Colonic mucosa (tissue), 4 donors: ENCODE data around the gene RAMACL. TPM values are rescaled to one million over a fixed set of nuclear protein-coding genes. Genes with fewer than 3 reads are reported as not detected.

Experiments used
- DNase-seq: peaks from one replicate; pipeline ENCODE4 v3.0.0-alpha.2; 2020
- H3K27ac ChIP-seq: fragments of 200-600 bp; one replicate; pipeline ENCODE4 v1.8.0; 2021
- H3K27me3 ChIP-seq: fragments of 200-600 bp; one replicate; pipeline ENCODE4 v1.8.0; 2021
- H3K36me3 ChIP-seq: fragments of 200-600 bp; one replicate; pipeline ENCODE4 v1.8.0; 2021
- H3K4me1 ChIP-seq: fragments of 200-600 bp; one replicate; pipeline ENCODE4 v1.8.0; 2021; ENCODE audit warnings: mild to moderate bottlenecking
- H3K4me3 ChIP-seq: fragments of 200-600 bp; one replicate; pipeline ENCODE4 v1.8.0; 2021
- H3K9ac ChIP-seq, 2 donors: one replicate each; pipeline ENCODE4 v1.7.0; 2013; ENCODE audit warnings: control low read depth in 2 of 2, low read depth in 2 of 2, low read length in 2 of 2
- H3K9me3 ChIP-seq: fragments of 200-600 bp; one replicate; pipeline ENCODE4 v1.8.0; 2021
- CTCF ChIP-seq: fragments of 200-600 bp; IDR thresholded peaks from one replicate; pipeline ENCODE4 v1.8.0; 2022; ENCODE audit warnings: antibody characterized with exemption, mild to moderate bottlenecking
- intact Hi-C: fragments of 100-400 bp; cut with DNase I; formaldehyde crosslinking; loops from one replicate; pipeline ENCODE4 v1.14.1; 2022
- total RNA-seq, 2 donors: library from RNA; stranded (reverse); fragmentation: NEBNext Ultra II Directional in 1 of 2; extraction: Animal tissue kit (Norgen Biotek cat#: 25700) in 1 of 2; gene quantifications; one replicate each; pipeline ENCODE4 v1.2.1, GENCODE V29; 2021
- donor health status: healthy.
- donor health status: DM: no; HTN: no; CAD: no.
- donor health status: DM: no; HTN: no; CAD: no.

RAMACL gene
- total RNA-seq, 2 donors from 2014 or later, result 0.48 to 0.54 TPM

- Histone ChIP-seq H3K9ac (no peak overlapping the region), H3K36me3 (no peaks in the 10 kb centered on the region), H3K27me3 (no peaks in the 10 kb centered on the region), H3K4me3 (no peak overlapping the region), H3K9me3 (no peaks in the 10 kb centered on the region), H3K4me1 (no peaks in the 10 kb centered on the region), H3K27ac (no peak overlapping the region)
- intact Hi-C loops, result no loop called here
- no peak for TF ChIP-seq CTCF
- DNase-seq, result no peak
These were observed 22.7 kb downstream of the RAMACL start for GRCh38 chr6:166563805-166564204.

GRCh38 chr6:166563200-166563599, 23.3 kb downstream of the RAMACL start:
- no peaks in the 10 kb centered on the region for H3K27me3 ChIP-seq
- H3K27ac ChIP-seq, result no peak overlapping the region
- H3K9me3 ChIP-seq, result no peaks in the 10 kb centered on the region
- no peak for TF ChIP-seq CTCF
- no peak overlapping the region for H3K4me3 ChIP-seq
- H3K9ac ChIP-seq, result no peak overlapping the region
- H3K36me3 ChIP-seq, result no peaks in the 10 kb centered on the region
- intact Hi-C loops, result no loop called here
- no peaks in the 10 kb centered on the region for H3K4me1 ChIP-seq
- DNase-seq, result no peak

GRCh38 chr6:166562726-166563125, 23.8 kb downstream of the RAMACL start:
- H3K9ac ChIP-seq, result no peak overlapping the region
- no peak for DNase-seq
- H3K9me3 ChIP-seq, result no peaks in the 10 kb centered on the region
- H3K4me1 ChIP-seq, result no peaks in the 10 kb centered on the region
- TF ChIP-seq CTCF, result no peak
- no peaks in the 10 kb centered on the region for H3K27me3 ChIP-seq
- H3K4me3 ChIP-seq, result no peak overlapping the region
- intact Hi-C loops, result no loop called here
- no peaks in the 10 kb centered on the region for H3K36me3 ChIP-seq
- H3K27ac ChIP-seq, result no peak overlapping the region

GRCh38 chr6:166561771-166562359, 24.6 kb downstream of the RAMACL start:
- no peak for TF ChIP-seq CTCF
- Histone ChIP-seq H3K27me3 (no peaks in the 10 kb centered on the region), H3K4me1 (no peaks in the 10 kb centered on the region), H3K4me3 (no peak overlapping the region), H3K9me3 (no peaks in the 10 kb centered on the region), H3K36me3 (no peaks in the 10 kb centered on the region), H3K9ac (no peak overlapping the region), H3K27ac (no peak overlapping the region)
- intact Hi-C loops, result no loop called here
- DNase-seq, result no peak

- H3K4me1 ChIP-seq, result no peaks in the 10 kb centered on the region
These were observed 26.3 kb downstream of the RAMACL start for GRCh38 chr6:166560222-166560621.

More at GRCh38 chr6:166560222-166560621, 26.3 kb downstream of the RAMACL start:
- no peak overlapping the region for H3K27ac ChIP-seq
- no peaks in the 10 kb centered on the region for H3K36me3 ChIP-seq
- H3K4me3 ChIP-seq, result no peak overlapping the region
- DNase-seq, result no peak
- H3K27me3 ChIP-seq, result no peaks in the 10 kb centered on the region
- H3K9ac ChIP-seq, result no peak overlapping the region
- intact Hi-C loops, result no loop called here
- TF ChIP-seq CTCF, result no peak
- no peaks in the 10 kb centered on the region for H3K9me3 ChIP-seq
